Hematopoietic multipotent progenitor cell treated with erythropoietin and hydrocortisone succinate and interleukin-3 and kit ligand, for 15 days (in vitro differentiated cells): ENCODE measurements around the gene ZNF24.
A peak's percentile ranks its signal among the peaks of the same experiment; 100 is the strongest.

Experiments used
- DNase-seq: peaks from one replicate; pipeline ENCODE4 v3.0.0-alpha.2; 2015; ENCODE audit warnings: low spot score

The ZNF24 gene

GRCh38 chr18:35290094-35290735 lies 54.0 kb downstream of the ZNF24 start, which contains the start of gene ZSCAN30:
ZSCAN30 (minus strand) TSS chr18:35290229; CDS start chr18:35264352, 25,877 bp downstream.
- peak; percentile 95 for DNase-seq

DNA sequence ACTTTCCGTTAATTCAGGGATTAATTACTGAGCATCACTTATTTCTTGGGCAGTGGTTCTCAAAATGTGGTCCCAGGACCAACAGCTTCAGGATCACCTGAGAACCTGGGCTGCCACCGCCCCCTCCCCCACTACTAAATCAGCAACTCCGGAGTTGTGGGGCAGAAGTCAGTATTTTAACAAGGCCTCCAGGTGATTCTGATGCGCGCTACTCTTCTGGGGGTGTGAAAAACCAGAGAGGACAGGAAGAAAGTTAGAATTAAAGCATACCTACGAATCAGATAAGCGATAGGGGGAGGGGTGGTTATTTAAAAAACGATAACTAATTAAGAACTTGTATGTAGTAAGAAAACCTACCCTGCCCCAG lies 54.5 kb downstream of the ZNF24 start:
- no peak for DNase-seq

DNA sequence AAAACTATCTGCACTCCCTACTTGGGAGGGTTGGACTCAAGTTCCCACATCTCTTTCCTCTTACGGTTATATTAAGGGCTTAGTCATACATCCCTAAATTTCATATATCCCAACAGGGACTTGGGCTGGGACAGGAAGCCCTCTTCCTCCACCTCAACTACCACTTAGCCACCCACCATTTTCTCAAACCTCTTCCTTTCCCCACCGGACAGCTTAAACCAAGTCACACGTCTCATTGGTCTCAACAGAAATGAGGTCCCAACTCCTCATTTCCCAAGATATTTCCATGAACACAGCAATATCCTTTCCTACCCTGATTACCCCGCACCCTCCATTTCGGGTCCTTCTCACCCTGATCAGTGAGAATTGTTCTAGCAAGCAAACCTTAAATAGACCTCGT lies 54.9 kb downstream of the ZNF24 start:
- DNase-seq = no peak

DNA sequence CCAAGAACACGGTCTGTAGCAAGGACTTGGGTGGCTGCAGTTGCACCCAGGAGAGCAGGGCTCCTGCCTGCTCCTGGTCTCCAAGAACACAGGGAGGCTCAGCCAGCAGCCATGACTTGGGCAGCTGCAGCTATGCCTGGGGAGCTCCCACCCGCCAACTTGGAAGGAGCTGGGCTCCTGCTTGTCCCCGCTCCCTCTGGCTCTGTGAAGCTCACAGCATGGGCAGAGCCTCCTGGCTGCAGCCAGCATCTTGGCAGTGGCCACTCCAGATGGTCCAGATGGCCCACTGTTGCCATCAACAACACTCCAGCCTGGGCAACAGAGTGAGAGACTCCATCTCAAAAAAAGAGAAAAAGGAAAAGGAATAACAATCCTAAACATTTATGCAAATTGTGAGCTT lies 59.4 kb downstream of the ZNF24 start:
- DNase-seq = no peak

DNA sequence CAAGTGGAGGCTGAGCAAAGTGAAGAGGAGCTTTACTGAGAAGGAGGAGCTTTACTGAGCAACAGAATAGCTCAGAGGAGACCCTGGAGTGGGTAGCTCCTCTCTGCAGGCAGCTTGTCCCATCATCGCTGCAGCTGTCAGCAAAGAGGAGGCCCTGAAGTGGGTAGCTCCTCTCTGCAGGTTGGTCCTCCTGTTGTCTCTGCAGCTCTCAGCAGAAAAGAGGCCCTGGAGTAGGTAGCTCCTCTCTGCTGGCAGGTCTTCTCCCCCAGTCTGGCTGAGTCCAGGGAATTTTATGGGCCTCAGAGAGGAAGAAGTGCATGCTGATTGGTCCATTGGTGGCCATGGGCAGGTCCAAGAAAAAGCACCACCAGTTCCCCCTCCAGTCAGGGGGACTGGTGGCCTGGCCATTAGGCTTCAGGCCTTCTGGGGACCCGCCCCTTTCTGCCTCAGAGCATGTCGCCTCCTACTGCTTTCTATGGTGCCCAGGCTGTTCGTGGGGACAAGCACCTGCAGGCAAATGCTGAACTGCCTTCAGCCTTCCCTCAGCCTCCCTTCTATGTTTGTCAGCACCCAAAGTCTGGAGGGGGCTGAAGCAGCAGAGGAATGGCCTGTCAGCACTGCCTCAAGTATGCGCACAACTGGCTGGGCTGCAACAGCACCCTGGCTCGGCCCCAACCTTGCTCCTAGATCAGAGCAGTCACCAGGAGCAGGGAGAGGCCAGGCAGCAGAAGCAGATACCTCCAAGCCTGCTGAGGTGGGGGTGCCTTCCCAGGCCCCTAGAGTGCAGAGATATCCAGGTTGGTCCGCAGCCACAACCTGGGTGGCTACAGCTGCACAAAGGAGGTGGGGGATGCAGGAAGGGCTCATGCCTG lies 60.1 kb downstream of the ZNF24 start:
- DNase-seq = no peak

DNA sequence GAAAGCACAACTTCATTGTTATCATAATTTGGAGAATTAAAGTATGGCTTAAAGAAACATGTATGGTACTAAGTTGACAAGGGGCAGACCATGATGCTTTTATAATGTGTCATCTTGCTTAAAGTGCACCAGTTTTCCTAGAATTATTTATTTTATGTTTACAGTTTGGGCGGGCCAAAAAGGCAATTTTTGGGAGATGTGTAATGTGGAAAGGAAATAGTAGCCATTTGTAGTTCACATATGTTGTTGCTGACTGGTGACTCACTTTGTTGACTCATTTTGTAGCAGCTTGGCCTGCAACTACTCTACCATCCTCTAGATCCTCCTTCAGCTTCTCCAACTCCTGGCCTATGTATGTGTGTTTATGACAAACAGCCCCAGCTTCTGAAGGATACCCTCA lies 61.9 kb downstream of the ZNF24 start:
- no peak for DNase-seq
